ENCODE data around the gene GHR. TPM values are rescaled to one million over a fixed set of nuclear protein-coding genes. Genes with fewer than 3 reads are reported as not detected.
A peak's percentile ranks its signal among the peaks of the same experiment; 100 is the strongest.

The GHR gene
- total RNA-seq, 2 donors from 2014 or later = 6.4 to 12.8 TPM

DNA sequence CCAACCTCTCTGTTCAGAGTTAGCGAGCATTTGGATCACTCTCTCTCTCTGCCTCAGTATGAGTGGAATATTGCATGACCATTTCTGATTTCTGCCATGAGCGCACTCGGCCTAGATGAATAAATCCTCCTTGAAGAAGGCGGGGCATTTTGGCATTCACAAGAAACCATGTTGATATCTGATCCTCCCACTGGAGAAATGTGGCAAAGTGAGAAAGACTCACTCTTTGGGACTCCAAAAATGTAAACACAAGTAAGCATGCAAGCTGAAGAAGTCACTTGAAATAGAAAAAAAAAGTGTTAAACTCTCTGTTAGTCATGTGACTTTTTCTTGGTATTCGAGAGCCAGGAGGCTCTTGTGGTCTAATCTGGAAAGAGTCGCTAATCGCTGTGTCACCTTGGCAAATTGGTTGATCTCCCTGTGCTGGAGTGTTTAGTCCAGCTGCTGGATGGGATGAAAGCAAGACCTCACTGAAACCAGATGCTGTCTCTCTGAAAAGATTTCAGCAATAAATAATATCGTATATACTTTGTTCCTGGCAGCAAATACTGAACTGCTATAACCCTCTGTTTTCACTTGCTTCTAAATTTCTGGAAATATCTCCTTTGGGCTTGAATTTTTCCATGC, 95.5 kb downstream of the GHR start:
- DNase-seq (ENCODE audit: low spot score) (no peak), ATAC-seq (ENCODE audit: insufficient number of reproducible peaks, low FRiP score, low read depth) (no peak)
- TF ChIP-seq, protein P1, sequence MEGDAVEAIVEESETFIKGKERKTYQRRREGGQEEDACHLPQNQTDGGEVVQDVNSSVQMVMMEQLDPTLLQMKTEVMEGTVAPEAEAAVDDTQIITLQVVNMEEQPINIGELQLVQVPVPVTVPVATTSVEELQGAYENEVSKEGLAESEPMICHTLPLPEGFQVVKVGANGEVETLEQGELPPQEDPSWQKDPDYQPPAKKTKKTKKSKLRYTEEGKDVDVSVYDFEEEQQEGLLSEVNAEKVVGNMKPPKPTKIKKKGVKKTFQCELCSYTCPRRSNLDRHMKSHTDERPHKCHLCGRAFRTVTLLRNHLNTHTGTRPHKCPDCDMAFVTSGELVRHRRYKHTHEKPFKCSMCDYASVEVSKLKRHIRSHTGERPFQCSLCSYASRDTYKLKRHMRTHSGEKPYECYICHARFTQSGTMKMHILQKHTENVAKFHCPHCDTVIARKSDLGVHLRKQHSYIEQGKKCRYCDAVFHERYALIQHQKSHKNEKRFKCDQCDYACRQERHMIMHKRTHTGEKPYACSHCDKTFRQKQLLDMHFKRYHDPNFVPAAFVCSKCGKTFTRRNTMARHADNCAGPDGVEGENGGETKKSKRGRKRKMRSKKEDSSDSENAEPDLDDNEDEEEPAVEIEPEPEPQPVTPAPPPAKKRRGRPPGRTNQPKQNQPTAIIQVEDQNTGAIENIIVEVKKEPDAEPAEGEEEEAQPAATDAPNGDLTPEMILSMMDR (IDR thresholded peaks at IDR 0.05) = no peak
- Histone ChIP-seq H3K4me3 (peak overlapping the region; percentile 21), H3K4me1 (ENCODE audit: control insufficient read depth in 1 of 2, low read depth in 2 of 2) (peaks cover 12 to 31% of the 10 kb centered on the region in 2 donors), H3K36me3 (no peaks in the 10 kb centered on the region), H3K27me3 (replicated peaks; ENCODE audit: insufficient read depth) (no peaks in the 10 kb centered on the region), H3K27ac (no peak overlapping the region), H3K9me3 (no peaks in the 10 kb centered on the region)

DNA sequence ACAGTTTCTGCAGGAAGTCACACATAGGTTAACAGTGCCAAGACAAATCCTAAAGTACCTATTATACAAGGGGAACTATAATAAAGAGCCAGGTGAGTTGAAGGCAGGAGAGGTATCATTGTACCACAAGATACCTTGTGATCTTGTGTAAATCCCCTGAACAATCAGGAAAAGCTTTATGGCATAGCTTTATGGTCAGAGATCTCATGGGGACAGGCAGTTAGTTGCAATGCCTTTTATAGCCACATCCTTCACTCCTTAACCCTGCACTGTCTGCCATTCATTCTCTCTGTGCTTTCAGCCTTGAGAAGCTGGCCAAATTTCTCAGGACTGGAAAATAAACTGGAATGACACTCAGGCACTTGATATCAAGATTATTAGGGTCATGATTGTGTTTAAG, 97.0 kb downstream of the GHR start:
- Histone ChIP-seq H3K27me3 (replicated peaks; ENCODE audit: insufficient read depth) (no peaks in the 10 kb centered on the region), H3K27ac (no peak overlapping the region), H3K4me3 (no peak overlapping the region), H3K4me1 (ENCODE audit: control insufficient read depth in 1 of 2, low read depth in 2 of 2) (peaks cover 12 to 31% of the 10 kb centered on the region in 2 donors), H3K36me3 (no peaks in the 10 kb centered on the region), H3K9me3 (no peaks in the 10 kb centered on the region)
- ATAC-seq (ENCODE audit: insufficient number of reproducible peaks, low FRiP score, low read depth) (no peak), DNase-seq (ENCODE audit: low spot score) (no peak)
- TF ChIP-seq, protein P1 (IDR thresholded peaks at IDR 0.05) = no peak

DNA sequence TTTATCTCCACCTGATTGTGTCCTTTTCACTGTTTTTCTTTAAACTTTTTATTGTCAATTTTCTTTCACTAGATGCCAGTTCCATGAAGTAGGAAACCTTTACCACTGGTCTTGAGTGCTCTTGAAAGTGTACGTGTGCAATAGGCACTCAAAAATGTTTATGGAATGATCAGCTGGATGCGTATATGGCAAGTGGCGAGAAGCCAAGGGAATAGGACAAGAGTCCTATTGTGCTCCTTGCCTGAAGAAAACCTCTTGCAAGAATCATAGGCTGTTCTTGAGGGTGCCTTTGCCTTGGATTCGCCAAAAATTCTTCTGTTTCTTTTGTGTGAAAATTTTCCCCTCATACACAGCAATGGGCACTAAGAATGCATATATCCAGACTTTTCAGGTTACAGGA, 97.7 kb downstream of the GHR start:
- H3K9me3 ChIP-seq = no peaks in the 10 kb centered on the region
- no peak overlapping the region for H3K4me3 ChIP-seq
- no peaks in the 10 kb centered on the region for H3K27me3 ChIP-seq (replicated peaks; ENCODE audit: insufficient read depth)
- no peaks in the 10 kb centered on the region for H3K36me3 ChIP-seq
- H3K27ac ChIP-seq = no peak overlapping the region
- TF ChIP-seq, protein P1 (IDR thresholded peaks at IDR 0.05) = no peak
- ATAC-seq (ENCODE audit: insufficient number of reproducible peaks, low FRiP score, low read depth) = no peak
- peaks cover 12 to 31% of the 10 kb centered on the region in 2 donors for H3K4me1 ChIP-seq (ENCODE audit: control insufficient read depth in 1 of 2, low read depth in 2 of 2)
- no peak for DNase-seq (ENCODE audit: low spot score)

DNA sequence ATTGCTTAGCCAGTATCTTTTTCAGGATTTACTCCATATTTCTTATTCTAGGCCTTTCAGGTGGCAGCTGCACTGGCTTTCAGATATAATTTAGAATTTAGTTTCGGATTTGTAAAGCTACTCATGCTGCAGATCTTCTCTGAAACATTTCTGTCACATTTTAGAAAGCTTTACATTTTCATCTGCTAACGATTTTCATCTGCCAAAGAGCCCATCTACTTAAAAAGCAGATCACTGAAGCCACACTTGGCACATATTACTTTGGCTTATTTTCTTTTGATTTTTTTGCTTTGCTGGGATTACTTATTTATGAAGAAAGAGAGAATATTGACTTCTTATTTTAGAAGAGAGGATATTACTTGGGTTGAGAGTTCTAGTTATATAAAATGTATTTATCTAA, 98.2 kb downstream of the GHR start:
- Histone ChIP-seq H3K36me3 (no peaks in the 10 kb centered on the region), H3K4me1 (ENCODE audit: control insufficient read depth in 1 of 2, low read depth in 2 of 2) (peaks cover 12 to 27% of the 10 kb centered on the region in 2 donors), H3K4me3 (no peak overlapping the region), H3K27ac (no peak overlapping the region), H3K27me3 (replicated peaks; ENCODE audit: insufficient read depth) (no peaks in the 10 kb centered on the region), H3K9me3 (no peaks in the 10 kb centered on the region)
- DNase-seq (ENCODE audit: low spot score) (no peak), ATAC-seq (ENCODE audit: insufficient number of reproducible peaks, low FRiP score, low read depth) (no peak)
- TF ChIP-seq, protein P1 (IDR thresholded peaks at IDR 0.05) = no peak

DNA sequence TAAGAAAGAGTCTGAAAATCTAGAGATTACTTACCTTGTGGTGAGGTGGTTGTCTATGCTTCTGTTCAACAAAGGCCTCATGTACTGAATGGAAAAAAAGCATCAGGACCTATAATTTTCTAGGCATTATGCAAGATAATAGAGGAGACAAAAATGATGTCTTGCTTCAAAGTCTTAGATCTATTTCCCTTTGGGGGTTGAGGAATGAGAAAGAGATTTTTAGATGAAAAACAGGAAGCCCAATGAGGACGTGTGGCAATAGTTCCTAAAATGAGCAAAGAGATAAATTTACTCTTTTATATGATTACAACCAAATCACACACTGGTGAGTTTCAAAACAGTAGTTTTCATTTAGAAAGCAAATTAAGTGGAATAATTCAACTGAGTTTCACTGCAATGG, 99.5 kb downstream of the GHR start:
- H3K36me3 ChIP-seq = no peaks in the 10 kb centered on the region
- DNase-seq (ENCODE audit: low spot score) (no peak), ATAC-seq (ENCODE audit: insufficient number of reproducible peaks, low FRiP score, low read depth) (no peak)
- TF ChIP-seq, protein P1 (IDR thresholded peaks at IDR 0.05) = no peak
- H3K4me3 ChIP-seq = no peak overlapping the region
- H3K9me3 ChIP-seq = no peaks in the 10 kb centered on the region
- H3K27me3 ChIP-seq (replicated peaks; ENCODE audit: insufficient read depth) = no peaks in the 10 kb centered on the region
- H3K4me1 ChIP-seq (ENCODE audit: control insufficient read depth in 1 of 2, low read depth in 2 of 2) = peaks cover 9 to 20% of the 10 kb centered on the region in 2 donors
- H3K27ac ChIP-seq = no peak overlapping the region
